HG03196 (cell line): ENCODE data around the gene GALNT9.
"Not testable (repeated sequence)": the region's sequence is repeated elsewhere in the genome, so short reads cannot be mapped to it uniquely, and the experiment has no call there.

Experiments
- ATAC-seq: cut with Tn5 transposase; IDR thresholded peaks from one replicate; pipeline ENCODE4 v1.9.1; 2021; ENCODE audit not compliant: unreplicated experiment

GALNT9 gene

GRCh38 chr12:132238488-132238854 lies 90.9 kb downstream of the GALNT9 start:
- ATAC-seq, result no peak

- ATAC-seq, result no peak
Measured at GRCh38 chr12:132237772-132238487, 91.5 kb downstream of the GALNT9 start.

GRCh38 chr12:132236930-132237771 lies 92.2 kb downstream of the GALNT9 start:
- ATAC-seq, result no peak

GRCh38 chr12:132236129-132236929 lies 93.1 kb downstream of the GALNT9 start:
- no peak for ATAC-seq

GRCh38 chr12:132235116-132235820 lies 94.1 kb downstream of the GALNT9 start:
- no peak for ATAC-seq

- no peak for ATAC-seq
Measured at GRCh38 chr12:132230381-132230780, 99.0 kb downstream of the GALNT9 start.

GRCh38 chr12:132229926-132230325 lies 99.5 kb downstream of the GALNT9 start:
- ATAC-seq, result no peak

- ATAC-seq, result no peak
Measured at GRCh38 chr12:132229193-132229760, 100.1 kb downstream of the GALNT9 start.

- no peak for ATAC-seq
Measured at GRCh38 chr12:132228476-132229192, 100.8 kb downstream of the GALNT9 start.

GRCh38 chr12:132227782-132228475 lies 101.5 kb downstream of the GALNT9 start:
- no peak for ATAC-seq

- ATAC-seq, result no peak
Measured at GRCh38 chr12:132227118-132227517, 102.3 kb downstream of the GALNT9 start.

- no peak for ATAC-seq
Measured at GRCh38 chr12:132226604-132227003, 102.8 kb downstream of the GALNT9 start.

- no peak for ATAC-seq
Measured at GRCh38 chr12:132225214-132225613, 104.2 kb downstream of the GALNT9 start.

GRCh38 chr12:132224484-132224883 lies 104.9 kb downstream of the GALNT9 start:
- no peak for ATAC-seq

GRCh38 chr12:132222808-132223173 lies 106.6 kb downstream of the GALNT9 start:
- no peak for ATAC-seq

GRCh38 chr12:132222096-132222807 lies 107.1 kb downstream of the GALNT9 start:
- ATAC-seq, result no peak

GRCh38 chr12:132219761-132220160 lies 109.6 kb downstream of the GALNT9 start:
- not testable (repeated sequence) for ATAC-seq

- no peak for ATAC-seq
Measured at GRCh38 chr12:132219323-132219722, 110.1 kb downstream of the GALNT9 start.

GRCh38 chr12:132218915-132219314 lies 110.5 kb downstream of the GALNT9 start:
- ATAC-seq, result no peak
